DND-41 (cell line): Measurements from ENCODE around the gene AP3M1.

Source experiments
- CTCF ChIP-seq: IDR thresholded peaks from 2 replicates; pipeline ENCODE4 v1.5.1; 2012; ENCODE audit warnings: borderline replicate concordance, low read length, moderate library complexity, mild to moderate bottlenecking; ENCODE audit not compliant: poor library complexity, severe bottlenecking; ENCODE audit errors: extremely low read depth
- EZH2 ChIP-seq: IDR thresholded peaks from 3 replicates; pipeline ENCODE4 v1.6.1; 2012; ENCODE audit warnings: borderline replicate concordance, low read depth, mild to moderate bottlenecking, moderate library complexity, low read length, inconsistent platforms; ENCODE audit not compliant: severe bottlenecking

- TF ChIP-seq EZH2 (no peak), CTCF (no peak)
Observed at GRCh38 chr10:74076961-74077360, 73.7 kb downstream of the AP3M1 start.
